ENCODE data around the gene SCO2. TPM values are rescaled to one million over a fixed set of nuclear protein-coding genes. Genes with fewer than 3 reads are reported as not detected.

SCO2 gene
- total RNA-seq, 1 experiment from 2014 or later = 7.0 TPM

- peak overlapping the region; percentile 92 to 96 for H3K4me3 ChIP-seq (replicated peaks in 1 of 2; ENCODE audit: low read depth in 1 of 2, low read length in 2 of 2)
- no peak overlapping the region for H2AFZ ChIP-seq (ENCODE audit: low read depth, low read length, poor library complexity, severe bottlenecking)
- no peaks in the 10 kb centered on the region for H3K9me2 ChIP-seq (ENCODE audit: insufficient read depth)
- H3K36me3 ChIP-seq (ENCODE audit: control insufficient read depth in 1 of 2, insufficient read depth in 2 of 2, low read length in 2 of 2) = no peaks in the 10 kb centered on the region
- intact Hi-C loops (cut with micrococcal nuclease) = loop anchor here (5.0 kb wide), 1 partner anchor 90 kb away; no protein-coding TSS in a partner anchor
- DNase-seq (ENCODE audit: low read depth, low spot score) (no peak), ATAC-seq (peak; percentile 41)
- H3K27ac ChIP-seq (ENCODE audit: low read depth, low read length) = peak overlapping the region; percentile 100
- BruUV-seq (replicated peaks) = no TSS peak
- ChIA-PET POLR2A (interaction anchor here (0.8 kb wide), 1 partner anchor 13 kb away, joined by 3 read pairs; the partner anchor contains the start of gene KLHDC7B), RAD21 (ENCODE audit: low non-redundant PET in 1 of 2, low total read pairs in 2 of 2, uncharacterized antibody in 2 of 2, unreplicated experiment in 2 of 2) (interaction anchor here (0.8 to 1.1 kb wide), 2 partner anchors 89 to 204 kb away, joined by 3 to 4 read pairs; no protein-coding TSS in a partner anchor), CTCF (no interaction called here)
- peaks cover 9 to 56% of the 10 kb centered on the region in 2 experiments; a peak in 3 of 4 replicates for H3K4me1 ChIP-seq (ENCODE audit: control insufficient read depth in 1 of 2, insufficient read depth in 2 of 2, low read length in 2 of 2)
- peaks cover 5% of the 10 kb centered on the region; the same call in 1 of the 2 replicates for H3K79me2 ChIP-seq (ENCODE audit: insufficient read depth, low read length)
- H4K20me1 ChIP-seq (ENCODE audit: insufficient read depth) = no peaks in the 10 kb centered on the region
- no peaks in the 10 kb centered on the region for H3K27me3 ChIP-seq (ENCODE audit: insufficient read depth, low read length)
- TF ChIP-seq ZFX (IDR thresholded peaks at IDR 0.05) (peak; percentile 70), SP1 (IDR thresholded peaks at IDR 0.05; ENCODE audit: low read depth) (no peak)
- peak overlapping the region; percentile 91 for H3K9ac ChIP-seq (ENCODE audit: low read length)
- peak overlapping the region; percentile 93 for H3K4me2 ChIP-seq (ENCODE audit: low read length)
- H3K9me3 ChIP-seq (ENCODE audit: control insufficient read depth in 1 of 2, insufficient read depth in 1 of 2, low read depth in 1 of 2, low read length in 2 of 2) = no peaks in the 10 kb centered on the region
Observed at GRCh38 chr22:50531962-50532674, 6.7 kb upstream of the SCO2 start.

- TF ChIP-seq TCF7L2 (IDR thresholded peaks at IDR 0.05; ENCODE audit: borderline replicate concordance, extremely low read depth, insufficient read depth, insufficient read length) (no peak), ZNF274 (IDR thresholded peaks at IDR 0.05; ENCODE audit: low read depth, low read length) (no peak), EZH2 (IDR thresholded peaks at IDR 0.05) (no peak), SIN3A (IDR thresholded peaks at IDR 0.05; ENCODE audit: low read depth) (no peak), ATF3 (IDR thresholded peaks at IDR 0.05) (no peak), CTCF (IDR thresholded peaks at IDR 0.05 in 2 of 3, conservative IDR thresholded peaks at IDR 0.05 in 1 of 3; ENCODE audit: borderline replicate concordance in 1 of 3, insufficient read depth in 1 of 3, low read depth in 2 of 3, low read length in 2 of 3) (no peak), RAD21 (IDR thresholded peaks at IDR 0.05; ENCODE audit: low read depth) (no peak), CEBPB (IDR thresholded peaks at IDR 0.05; ENCODE audit: low read depth) (no peak), CBX3 (IDR thresholded peaks at IDR 0.05; ENCODE audit: low read depth) (no peak), POLR2AphosphoS5 (IDR thresholded peaks at IDR 0.05; ENCODE audit: low read depth, low read length) (peak; percentile 68), MAX (IDR thresholded peaks at IDR 0.05) (no peak), YY1 (IDR thresholded peaks at IDR 0.05; ENCODE audit: extremely low read depth, insufficient replicate concordance, low read depth, low read length) (peak; percentile 21), FOSL1 (IDR thresholded peaks at IDR 0.05; ENCODE audit: low read depth) (no peak)
- BruUV-seq (replicated peaks) = no TSS peak
- H3K27me3 ChIP-seq (ENCODE audit: insufficient read depth, low read length) = no peaks in the 10 kb centered on the region
- H3K4me1 ChIP-seq (ENCODE audit: control insufficient read depth in 1 of 2, insufficient read depth in 2 of 2, low read length in 2 of 2) = peaks cover 11 to 61% of the 10 kb centered on the region in 2 experiments; a peak in 3 of 4 replicates
- CTCF ChIA-PET = no interaction called here
- no peak overlapping the region for H2AFZ ChIP-seq (ENCODE audit: low read depth, low read length, poor library complexity, severe bottlenecking)
- no peaks in the 10 kb centered on the region for H4K20me1 ChIP-seq (ENCODE audit: insufficient read depth)
- peak overlapping the region; percentile 100 for H3K27ac ChIP-seq (ENCODE audit: low read depth, low read length)
- H3K79me2 ChIP-seq (ENCODE audit: insufficient read depth, low read length) = peaks cover 5% of the 10 kb centered on the region; the same call in 1 of the 2 replicates
- H3K9me3 ChIP-seq (ENCODE audit: control insufficient read depth in 1 of 2, insufficient read depth in 1 of 2, low read depth in 1 of 2, low read length in 2 of 2) = no peaks in the 10 kb centered on the region
- H3K9ac ChIP-seq (ENCODE audit: low read length) = peak overlapping the region; percentile 91
- H3K9me2 ChIP-seq (ENCODE audit: insufficient read depth) = no peaks in the 10 kb centered on the region
- POLR2A ChIA-PET = no interaction called here
- H3K4me3 ChIP-seq (replicated peaks in 1 of 2; ENCODE audit: low read depth in 1 of 2, low read length in 2 of 2) = peak overlapping the region; percentile 92 to 96
- no peak for DNase-seq (ENCODE audit: low read depth, low spot score)
- H3K4me2 ChIP-seq (ENCODE audit: low read length) = peak overlapping the region; percentile 93
- peak; percentile 40 for ATAC-seq
- RAD21 ChIA-PET (ENCODE audit: low non-redundant PET in 1 of 2, low total read pairs in 2 of 2, uncharacterized antibody in 2 of 2, unreplicated experiment in 2 of 2) = interaction anchor here (0.8 to 1.1 kb wide), 2 partner anchors 89 to 204 kb away, joined by 3 to 4 read pairs; no protein-coding TSS in a partner anchor
- intact Hi-C loops (cut with micrococcal nuclease) = loop anchor here (5.0 kb wide), 1 partner anchor 91 kb away; no protein-coding TSS in a partner anchor
- no peaks in the 10 kb centered on the region for H3K36me3 ChIP-seq (ENCODE audit: control insufficient read depth in 1 of 2, insufficient read depth in 2 of 2, low read length in 2 of 2)
Observed at GRCh38 chr22:50531546-50531961, 6.2 kb upstream of the SCO2 start.

All from HCT116 (cell line).